GM21390 (cell line): ENCODE results near the gene ABHD12B.
"Not testable (repeated sequence)": the region's sequence is repeated elsewhere in the genome, so short reads cannot be mapped to it uniquely, and the experiment has no call there.

Experiments
- ATAC-seq: cut with Tn5 transposase; IDR thresholded peaks from one replicate; pipeline ENCODE4 v1.9.1; 2021; ENCODE audit not compliant: unreplicated experiment

Gene ABHD12B

GRCh38 chr14:50883827-50884197 lies 12.0 kb downstream of the ABHD12B start:
- ATAC-seq, result no peak

- no peak for ATAC-seq
Measured at GRCh38 chr14:50887476-50887875, 15.6 kb downstream of the ABHD12B start.

- ATAC-seq, result no peak
Measured at GRCh38 chr14:50892255-50892654, 20.4 kb downstream of the ABHD12B start.

GRCh38 chr14:50896421-50896820 lies 24.6 kb downstream of the ABHD12B start:
- not testable (repeated sequence) for ATAC-seq

GRCh38 chr14:50897005-50897404 lies 25.2 kb downstream of the ABHD12B start:
- not testable (repeated sequence) for ATAC-seq

GRCh38 chr14:50897658-50898175 lies 25.9 kb downstream of the ABHD12B start:
- ATAC-seq, result no peak

- no peak for ATAC-seq
Measured at GRCh38 chr14:50901361-50901760, 29.5 kb downstream of the ABHD12B start.

GRCh38 chr14:50904719-50905118 lies 32.9 kb downstream of the ABHD12B start:
- no peak for ATAC-seq

GRCh38 chr14:50906326-50907065 lies 34.6 kb downstream of the ABHD12B start:
- no peak for ATAC-seq

GRCh38 chr14:50910495-50911420 lies 38.9 kb downstream of the ABHD12B start:
- no peak for ATAC-seq

- no peak for ATAC-seq
Measured at GRCh38 chr14:50917449-50917848, 45.6 kb downstream of the ABHD12B start.

GRCh38 chr14:50919524-50919923 lies 47.7 kb downstream of the ABHD12B start:
- ATAC-seq, result not testable (repeated sequence)

GRCh38 chr14:50920482-50921230 lies 48.8 kb downstream of the ABHD12B start:
- ATAC-seq, result no peak

GRCh38 chr14:50922803-50923202 lies 51.0 kb downstream of the ABHD12B start:
- ATAC-seq, result no peak

GRCh38 chr14:50924236-50924635 lies 52.4 kb downstream of the ABHD12B start:
- no peak for ATAC-seq

- ATAC-seq, result no peak
Measured at GRCh38 chr14:50924843-50925242, 53.0 kb downstream of the ABHD12B start.

- no peak for ATAC-seq
Measured at GRCh38 chr14:50926851-50927386, 55.1 kb downstream of the ABHD12B start.

GRCh38 chr14:50928002-50928635 lies 56.3 kb downstream of the ABHD12B start:
- ATAC-seq, result no peak

GRCh38 chr14:50929506-50929905 lies 57.7 kb downstream of the ABHD12B start:
- ATAC-seq, result no peak

GRCh38 chr14:50931559-50931958 lies 59.7 kb downstream of the ABHD12B start:
- no peak for ATAC-seq
